ENCODE measurements around the gene MYOT. TPM values are rescaled to one million over a fixed set of nuclear protein-coding genes. Genes with fewer than 3 reads are reported as not detected.
A peak's percentile ranks its signal among the peaks of the same experiment; 100 is the strongest.
"Not testable (repeated sequence)": the region's sequence is repeated elsewhere in the genome, so short reads cannot be mapped to it uniquely, and the experiment has no call there.

The MYOT gene
- total and polyA plus RNA-seq, 2 donors: 7.7 to 17.2 TPM

- not testable (repeated sequence) for H3K4me3 ChIP-seq (ENCODE audit: low read depth, low read length); H3K36me3 ChIP-seq (ENCODE audit: insufficient read depth); H3K4me1 ChIP-seq (ENCODE audit: insufficient read depth); DNase-seq (ENCODE audit: extremely low spot score); H3K27ac ChIP-seq (ENCODE audit: low read depth)
- WGBS: 94% methylated on average over 6 of the region's 6 CpGs
Measured at GRCh38 chr5:137863653-137864052, 4.0 kb upstream of the MYOT start.

- Histone ChIP-seq H3K4me1 (ENCODE audit: insufficient read depth) (no peaks in the 10 kb centered on the region), H3K4me3 (ENCODE audit: low read depth, low read length) (no peak overlapping the region), H3K27ac (ENCODE audit: low read depth) (no peak overlapping the region), H3K36me3 (ENCODE audit: insufficient read depth) (no peaks in the 10 kb centered on the region)
- DNase-seq (ENCODE audit: extremely low spot score): no peak
- WGBS: 91% methylated on average over 4 of the region's 4 CpGs
Measured at GRCh38 chr5:137866541-137867388, 895 bp upstream of the MYOT start.

- no peak for DNase-seq (ENCODE audit: extremely low spot score)
- H3K36me3 ChIP-seq (ENCODE audit: insufficient read depth): no peaks in the 10 kb centered on the region
- no peak overlapping the region for H3K4me3 ChIP-seq (ENCODE audit: low read depth, low read length)
- WGBS: 96% methylated on average over 7 of the region's 7 CpGs
- H3K27ac ChIP-seq (ENCODE audit: low read depth): no peak overlapping the region
- H3K4me1 ChIP-seq (ENCODE audit: insufficient read depth): no peaks in the 10 kb centered on the region
Measured at GRCh38 chr5:137870647-137871339, 3.1 kb downstream of the MYOT start.

GRCh38 chr5:137871571-137871970 is 3.9 kb downstream of the MYOT start:
- Histone ChIP-seq H3K36me3 (ENCODE audit: insufficient read depth) (no peaks in the 10 kb centered on the region), H3K4me3 (ENCODE audit: low read depth, low read length) (no peak overlapping the region), H3K27ac (ENCODE audit: low read depth) (no peak overlapping the region), H3K4me1 (ENCODE audit: insufficient read depth) (no peaks in the 10 kb centered on the region)
- WGBS: 87% methylated on average over 3 of the region's 3 CpGs
- DNase-seq (ENCODE audit: extremely low spot score): no peak

DNA sequence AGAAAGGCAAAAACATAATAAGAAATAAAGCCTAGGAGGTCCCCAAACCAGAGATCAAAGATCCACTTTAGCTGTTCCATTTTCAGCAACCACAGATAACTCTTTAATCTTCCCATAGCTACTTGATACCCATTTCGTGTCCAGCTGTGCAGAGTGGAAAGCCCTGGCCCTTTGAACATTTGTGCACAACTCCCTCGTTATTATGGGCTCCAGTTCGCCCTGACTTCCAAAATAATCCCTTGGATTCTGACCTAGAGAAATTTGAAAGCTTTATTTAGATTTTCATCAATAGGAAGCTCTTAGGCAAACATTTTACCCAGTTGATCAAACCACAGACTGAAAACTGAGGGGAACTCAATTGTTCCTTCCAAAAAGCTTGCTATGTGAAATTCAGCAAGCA is 4.8 kb downstream of the MYOT start:
- H3K36me3 ChIP-seq (ENCODE audit: insufficient read depth): no peaks in the 10 kb centered on the region
- no peak overlapping the region for H3K4me3 ChIP-seq (ENCODE audit: low read depth, low read length)
- no peak overlapping the region for H3K27ac ChIP-seq (ENCODE audit: low read depth)
- 71% methylated on average over 3 of the region's 3 CpGs for WGBS
- H3K4me1 ChIP-seq (ENCODE audit: insufficient read depth): no peaks in the 10 kb centered on the region
- no peak for DNase-seq (ENCODE audit: extremely low spot score)

DNA sequence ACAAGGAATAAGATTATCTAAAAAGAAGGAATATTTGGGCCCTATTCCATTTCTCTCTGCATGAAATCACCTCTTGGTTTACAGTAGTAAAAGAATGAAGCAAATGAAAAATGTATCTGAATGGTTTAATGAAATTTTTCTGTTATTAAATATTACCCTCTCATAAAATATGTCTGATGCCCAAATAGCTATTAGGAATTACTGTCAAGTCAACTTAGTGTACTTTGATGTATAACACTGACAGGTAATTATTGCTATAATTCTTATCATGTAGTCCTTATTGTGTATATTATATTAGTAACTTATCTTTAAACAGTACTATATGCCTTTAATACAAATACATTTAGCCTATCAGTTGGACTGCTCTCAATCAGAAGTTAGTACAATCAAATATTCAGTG is 8.4 kb downstream of the MYOT start:
- Histone ChIP-seq H3K4me1 (ENCODE audit: insufficient read depth) (no peaks in the 10 kb centered on the region), H3K4me3 (ENCODE audit: low read depth, low read length) (no peak overlapping the region), H3K27ac (ENCODE audit: low read depth) (no peak overlapping the region), H3K36me3 (ENCODE audit: insufficient read depth) (no peaks in the 10 kb centered on the region)
- DNase-seq (ENCODE audit: extremely low spot score): no peak

DNA sequence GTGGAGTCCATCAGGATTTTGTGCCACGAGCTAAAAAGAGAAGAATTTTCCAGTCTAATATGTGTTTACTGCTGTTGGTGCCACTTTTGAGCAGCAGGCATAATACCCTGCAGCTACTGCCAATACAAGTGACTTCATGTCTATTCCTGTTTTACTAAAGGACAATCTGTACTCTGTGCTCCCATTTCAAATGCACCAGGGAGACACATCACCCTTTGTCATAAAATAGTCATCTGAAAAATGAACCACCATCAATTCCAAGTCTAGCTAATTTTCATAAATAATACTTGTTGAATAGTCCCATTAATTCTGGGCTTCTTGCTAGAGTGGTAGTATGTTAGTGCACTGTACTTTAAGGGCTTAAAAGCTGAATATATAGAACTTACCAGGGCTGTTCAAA is 12.7 kb downstream of the MYOT start:
- no peaks in the 10 kb centered on the region for H3K36me3 ChIP-seq (ENCODE audit: insufficient read depth)
- 65% methylated on average over 1 of the region's 1 CpG for WGBS
- DNase-seq (ENCODE audit: extremely low spot score): no peak
- H3K27ac ChIP-seq (ENCODE audit: low read depth): no peak overlapping the region
- H3K4me1 ChIP-seq (ENCODE audit: insufficient read depth): no peaks in the 10 kb centered on the region
- H3K4me3 ChIP-seq (ENCODE audit: low read depth, low read length): no peak overlapping the region

GRCh38 chr5:137887831-137888230 is 20.2 kb downstream of the MYOT start:
- 80% methylated on average over 2 of the region's 2 CpGs for WGBS
- no peaks in the 10 kb centered on the region for H3K36me3 ChIP-seq (ENCODE audit: insufficient read depth)
- H3K4me3 ChIP-seq (ENCODE audit: low read depth, low read length): no peak overlapping the region
- H3K27ac ChIP-seq (ENCODE audit: low read depth): no peak overlapping the region
- no peaks in the 10 kb centered on the region for H3K4me1 ChIP-seq (ENCODE audit: insufficient read depth)
- DNase-seq (ENCODE audit: extremely low spot score): no peak

DNA sequence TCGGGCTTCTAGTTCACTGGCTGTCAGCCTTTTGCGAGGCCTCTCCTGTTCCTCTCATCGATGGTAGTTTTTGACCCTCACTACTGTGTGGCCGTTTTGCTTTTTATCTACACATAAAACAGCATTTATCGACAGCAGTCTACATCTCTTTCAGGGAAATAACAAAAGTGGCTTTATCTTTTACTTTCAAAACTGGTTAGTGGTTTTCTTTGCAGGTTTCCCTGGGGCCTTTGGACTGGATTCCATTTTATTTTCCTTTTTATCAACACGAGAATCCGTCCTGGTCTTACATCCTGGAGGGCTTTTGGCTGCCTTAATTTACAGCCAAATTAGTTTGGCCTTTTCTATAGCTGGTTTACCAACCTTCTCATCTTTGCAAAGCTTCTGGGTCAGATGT is 20.8 kb downstream of the MYOT start:
- H3K27ac ChIP-seq (ENCODE audit: low read depth): peak overlapping the region; percentile 84
- H3K36me3 ChIP-seq (ENCODE audit: insufficient read depth): no peaks in the 10 kb centered on the region
- 35% methylated on average over 7 of the region's 7 CpGs for WGBS
- no peak for DNase-seq (ENCODE audit: extremely low spot score)
- H3K4me1 ChIP-seq (ENCODE audit: insufficient read depth): no peaks in the 10 kb centered on the region
- peak overlapping the region; percentile 34 for H3K4me3 ChIP-seq (ENCODE audit: low read depth, low read length)

DNA sequence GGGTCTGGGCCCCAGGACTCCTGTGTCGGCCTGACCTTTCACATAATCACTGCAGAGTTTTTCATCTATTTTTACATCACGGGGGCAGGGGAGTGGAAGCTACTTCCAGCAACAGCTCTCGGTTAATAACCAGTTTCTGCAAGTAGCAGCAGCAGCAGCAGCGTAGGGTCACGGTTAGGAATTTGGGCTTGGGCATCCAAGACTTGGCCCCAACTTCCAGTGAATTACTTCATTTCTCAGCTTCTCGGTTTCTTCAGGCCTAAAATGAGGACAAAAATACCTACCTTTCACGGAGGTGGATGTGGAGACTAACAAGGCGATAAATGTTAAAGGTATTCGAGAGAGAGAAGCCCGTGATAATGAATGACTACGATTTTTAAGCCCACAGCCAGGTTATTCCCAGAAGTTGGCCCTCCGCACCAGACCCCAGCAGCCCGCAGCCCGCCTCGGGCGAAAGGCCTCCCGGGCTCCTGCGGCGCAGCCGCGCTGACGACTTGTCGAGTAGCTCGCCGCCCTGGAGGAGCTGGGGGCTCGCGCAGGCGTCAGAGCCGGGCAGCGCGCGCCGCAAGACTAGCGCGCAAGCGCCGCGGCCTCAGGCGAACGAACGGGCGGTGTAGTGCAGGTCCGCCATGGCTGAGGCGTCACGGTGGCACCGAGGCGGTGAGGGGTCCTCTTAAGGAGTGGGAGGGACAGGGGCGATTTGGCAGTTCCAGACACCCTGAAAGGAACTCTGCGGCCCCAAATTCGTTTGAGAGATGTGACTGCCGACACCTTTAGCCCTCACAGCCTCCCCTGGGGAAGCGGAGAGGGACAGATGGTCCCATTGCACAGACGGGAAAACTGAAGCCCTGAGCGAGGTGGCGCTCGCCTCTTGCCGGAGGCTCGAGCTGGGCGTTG is 21.5 kb downstream of the MYOT start, which contains the start of gene PKD2L2:
Gene PKD2L2, plus strand, starts transcription at position 595 of the 897 bp plus-strand sequence. Its CDS starts 35 bp downstream, at position 630.
- H3K36me3 ChIP-seq (ENCODE audit: insufficient read depth): no peaks in the 10 kb centered on the region
- H3K4me3 ChIP-seq (ENCODE audit: low read depth, low read length): peak within 1 kb of the TSS; percentile 34
- peak; percentile 42 for DNase-seq (ENCODE audit: extremely low spot score)
- 15% methylated on average over 59 of the region's 59 CpGs for WGBS
- peak within 1 kb of the TSS; percentile 84 for H3K27ac ChIP-seq (ENCODE audit: low read depth)
- no peaks in the 10 kb centered on the region for H3K4me1 ChIP-seq (ENCODE audit: insufficient read depth)

- 92% methylated on average over 1 of the region's 1 CpG for WGBS
- Histone ChIP-seq H3K36me3 (ENCODE audit: insufficient read depth) (no peaks in the 10 kb centered on the region), H3K4me3 (ENCODE audit: low read depth, low read length) (no peak overlapping the region), H3K4me1 (ENCODE audit: insufficient read depth) (no peaks in the 10 kb centered on the region), H3K27ac (ENCODE audit: low read depth) (no peak overlapping the region)
- no peak for DNase-seq (ENCODE audit: extremely low spot score)
Measured at GRCh38 chr5:137890845-137891244, 23.2 kb downstream of the MYOT start.

DNA sequence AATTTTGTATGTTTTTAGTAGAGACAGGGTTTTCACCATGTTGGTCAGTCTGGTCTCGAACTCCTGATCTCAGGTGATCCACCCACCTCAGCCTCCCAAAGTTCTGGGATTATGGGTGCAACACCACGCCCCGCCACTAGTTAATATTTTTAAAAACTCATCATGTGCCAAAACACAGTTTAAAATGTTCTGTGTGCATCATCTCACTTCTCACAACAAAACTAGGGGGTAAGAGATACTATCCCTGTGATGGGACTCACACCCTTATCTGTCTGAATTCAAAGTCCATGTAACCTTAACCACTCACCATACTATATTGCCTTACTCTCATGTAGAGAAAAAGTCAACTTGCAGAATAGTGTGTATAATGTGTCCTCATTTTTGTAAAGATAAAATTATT is 24.2 kb downstream of the MYOT start:
- DNase-seq (ENCODE audit: extremely low spot score): no peak
- 94% methylated on average over 3 of the region's 3 CpGs for WGBS
- Histone ChIP-seq H3K27ac (ENCODE audit: low read depth) (no peak overlapping the region), H3K4me1 (ENCODE audit: insufficient read depth) (no peaks in the 10 kb centered on the region), H3K36me3 (ENCODE audit: insufficient read depth) (no peaks in the 10 kb centered on the region), H3K4me3 (ENCODE audit: low read depth, low read length) (no peak overlapping the region)

DNA sequence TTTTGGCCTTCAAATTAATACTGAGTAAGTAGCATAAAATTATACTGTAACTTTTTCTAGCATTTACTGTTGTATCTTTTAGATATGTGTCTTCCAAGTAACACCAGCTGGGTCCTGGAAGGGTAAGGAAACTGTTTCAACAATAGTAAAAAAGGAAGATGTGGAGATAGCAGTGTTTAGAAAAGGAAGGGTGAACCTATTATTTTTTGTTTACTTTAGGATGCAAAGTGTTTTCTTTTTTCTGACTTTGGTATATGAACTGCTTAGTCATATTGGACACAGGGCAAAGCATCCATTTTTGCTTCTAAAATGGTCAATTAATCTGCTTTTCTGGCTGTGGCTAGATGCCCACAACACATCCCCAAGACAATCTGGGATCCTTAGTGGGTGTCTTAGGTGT is 26.9 kb downstream of the MYOT start:
- H3K27ac ChIP-seq (ENCODE audit: low read depth): no peak overlapping the region
- H3K4me1 ChIP-seq (ENCODE audit: insufficient read depth): no peaks in the 10 kb centered on the region
- no peak overlapping the region for H3K4me3 ChIP-seq (ENCODE audit: low read depth, low read length)
- DNase-seq (ENCODE audit: extremely low spot score): no peak
- no peaks in the 10 kb centered on the region for H3K36me3 ChIP-seq (ENCODE audit: insufficient read depth)

Measured in urinary bladder (tissue), 4 donors.